GM12872 (cell line): ENCODE data around the gene ACOT7.

Source experiments
- TF ChIP-seq, protein P1 (sequence below): IDR thresholded peaks from 3 replicates; pipeline ENCODE4 v1.5.1; 2011; ENCODE audit warnings: low read depth, mild to moderate bottlenecking, low read length, moderate library complexity; ENCODE audit not compliant: insufficient read depth

The ACOT7 gene

DNA sequence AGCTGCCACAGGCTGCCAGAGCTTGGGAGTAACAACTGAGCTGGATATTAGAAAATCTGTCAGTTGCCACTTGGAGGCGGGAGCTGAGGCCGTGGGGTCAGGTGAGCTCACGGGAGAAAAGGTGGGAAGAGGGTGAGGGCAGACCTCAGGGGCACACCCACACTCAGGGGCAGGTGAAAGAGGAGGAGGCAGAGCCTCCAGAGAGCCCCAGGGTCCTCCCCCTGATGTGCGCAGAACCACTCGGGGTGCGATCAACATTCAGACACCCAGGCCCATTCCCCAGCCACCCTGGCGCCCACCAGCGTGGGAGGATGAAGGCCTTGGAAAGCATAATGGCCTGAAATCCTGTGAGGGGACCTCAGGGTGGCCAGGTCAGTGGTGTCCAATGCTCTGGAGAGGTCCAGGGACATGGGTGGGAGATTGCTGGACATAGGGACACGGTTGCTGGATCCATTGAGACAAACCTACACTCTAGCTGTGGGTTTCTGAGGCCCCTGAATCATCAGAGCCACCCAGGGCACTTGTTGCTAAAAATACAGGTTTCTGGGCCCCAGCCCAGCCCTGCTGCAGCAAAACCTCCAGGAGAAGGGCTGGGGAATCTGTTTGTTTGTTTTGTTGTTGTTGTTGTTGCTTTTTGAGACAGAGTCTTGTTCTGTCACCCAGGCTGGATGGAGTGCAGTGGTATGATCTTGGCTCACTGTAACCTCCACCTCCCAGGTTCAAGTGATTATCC lies 83.3 kb downstream of the ACOT7 start:
- TF ChIP-seq, protein P1, sequence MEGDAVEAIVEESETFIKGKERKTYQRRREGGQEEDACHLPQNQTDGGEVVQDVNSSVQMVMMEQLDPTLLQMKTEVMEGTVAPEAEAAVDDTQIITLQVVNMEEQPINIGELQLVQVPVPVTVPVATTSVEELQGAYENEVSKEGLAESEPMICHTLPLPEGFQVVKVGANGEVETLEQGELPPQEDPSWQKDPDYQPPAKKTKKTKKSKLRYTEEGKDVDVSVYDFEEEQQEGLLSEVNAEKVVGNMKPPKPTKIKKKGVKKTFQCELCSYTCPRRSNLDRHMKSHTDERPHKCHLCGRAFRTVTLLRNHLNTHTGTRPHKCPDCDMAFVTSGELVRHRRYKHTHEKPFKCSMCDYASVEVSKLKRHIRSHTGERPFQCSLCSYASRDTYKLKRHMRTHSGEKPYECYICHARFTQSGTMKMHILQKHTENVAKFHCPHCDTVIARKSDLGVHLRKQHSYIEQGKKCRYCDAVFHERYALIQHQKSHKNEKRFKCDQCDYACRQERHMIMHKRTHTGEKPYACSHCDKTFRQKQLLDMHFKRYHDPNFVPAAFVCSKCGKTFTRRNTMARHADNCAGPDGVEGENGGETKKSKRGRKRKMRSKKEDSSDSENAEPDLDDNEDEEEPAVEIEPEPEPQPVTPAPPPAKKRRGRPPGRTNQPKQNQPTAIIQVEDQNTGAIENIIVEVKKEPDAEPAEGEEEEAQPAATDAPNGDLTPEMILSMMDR, result no peak

DNA sequence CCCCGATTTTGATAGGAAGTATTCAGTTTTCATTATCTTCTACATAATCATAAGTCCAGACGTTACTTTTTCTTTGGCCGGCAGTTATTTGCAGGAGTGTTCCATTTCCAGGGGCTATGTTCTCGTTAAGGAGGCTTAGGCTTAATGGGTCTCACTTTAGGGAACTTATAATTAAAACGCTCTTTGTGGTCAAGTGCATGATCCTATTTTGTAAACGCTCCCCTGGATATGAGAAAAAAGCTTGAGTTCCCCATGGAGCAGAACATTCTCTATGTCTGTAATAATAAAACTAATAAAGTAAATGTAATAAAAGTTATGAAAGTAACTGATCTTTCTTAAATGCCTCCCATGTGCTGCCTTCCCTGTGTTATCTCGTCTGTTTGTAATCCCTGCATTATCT lies 84.0 kb downstream of the ACOT7 start:
- TF ChIP-seq, protein P1, result no peak

DNA sequence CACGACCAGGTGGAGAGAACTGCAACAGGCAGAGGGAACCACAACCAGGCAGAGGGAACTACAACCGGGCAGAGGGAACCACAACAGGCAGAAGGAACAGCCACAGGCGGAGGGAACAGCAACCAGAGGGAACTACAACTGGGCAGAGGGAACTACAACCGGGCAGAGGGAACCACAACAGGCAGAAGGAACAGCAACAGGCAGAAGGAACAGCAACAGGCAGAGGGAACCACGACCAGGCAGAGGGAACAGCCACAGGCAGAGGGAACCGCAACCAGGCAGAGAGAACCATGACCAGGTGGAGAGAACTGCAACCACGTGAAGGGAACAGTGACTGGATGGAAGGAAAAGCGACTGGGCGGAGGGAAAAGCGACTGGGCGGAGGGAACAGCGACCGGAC lies 85.1 kb downstream of the ACOT7 start:
- TF ChIP-seq, protein P1, result no peak

DNA sequence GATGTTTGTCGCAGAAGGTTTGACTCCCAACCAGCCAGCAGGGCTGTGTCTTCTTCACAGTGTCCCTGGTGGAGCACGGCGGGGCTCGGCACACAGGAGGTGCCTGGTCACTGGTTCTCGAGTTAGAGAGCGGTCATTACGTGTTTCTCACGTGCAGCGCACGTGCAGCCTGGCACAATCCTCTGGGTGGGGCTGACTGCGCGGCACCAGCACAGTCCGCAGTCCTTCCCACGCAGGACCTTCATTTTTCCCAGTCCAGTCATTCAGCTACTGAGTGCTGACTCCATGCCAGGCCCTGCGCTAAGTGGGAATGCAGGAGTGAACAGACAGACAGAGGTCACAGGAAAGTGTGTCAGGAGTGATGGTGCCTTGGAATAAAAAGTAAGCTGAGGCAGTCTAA lies 86.5 kb downstream of the ACOT7 start:
- TF ChIP-seq, protein P1, result no peak

DNA sequence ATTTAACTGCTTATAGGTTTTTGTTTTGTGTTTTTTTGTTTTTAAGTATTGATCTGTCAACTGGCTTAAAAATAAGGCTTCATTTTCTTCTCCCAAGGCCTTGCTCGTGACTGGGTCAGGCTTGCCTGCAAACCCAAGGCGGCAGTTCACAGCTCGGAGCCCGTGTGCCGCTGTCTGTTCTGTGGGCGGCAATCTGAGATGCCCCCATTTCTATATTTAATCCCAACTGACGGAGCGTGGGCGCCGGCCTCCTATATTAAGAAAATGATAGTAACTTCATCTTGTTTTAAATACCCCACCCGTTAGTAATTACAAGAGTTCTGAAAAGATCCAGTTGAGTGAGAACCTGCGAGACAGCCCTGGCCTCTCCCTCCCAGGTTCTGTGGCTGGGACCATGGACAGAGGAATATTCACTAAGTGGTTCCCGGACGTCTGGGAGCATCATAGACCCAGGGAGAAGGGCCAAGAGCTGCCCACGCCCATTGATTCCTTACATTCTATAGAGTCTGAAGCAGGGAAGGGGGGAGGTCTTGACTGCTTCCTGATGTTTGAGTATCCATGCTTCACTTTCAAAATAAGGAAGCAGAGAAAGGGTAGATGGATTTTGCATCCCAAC lies 90.1 kb downstream of the ACOT7 start:
- TF ChIP-seq, protein P1, result no peak

DNA sequence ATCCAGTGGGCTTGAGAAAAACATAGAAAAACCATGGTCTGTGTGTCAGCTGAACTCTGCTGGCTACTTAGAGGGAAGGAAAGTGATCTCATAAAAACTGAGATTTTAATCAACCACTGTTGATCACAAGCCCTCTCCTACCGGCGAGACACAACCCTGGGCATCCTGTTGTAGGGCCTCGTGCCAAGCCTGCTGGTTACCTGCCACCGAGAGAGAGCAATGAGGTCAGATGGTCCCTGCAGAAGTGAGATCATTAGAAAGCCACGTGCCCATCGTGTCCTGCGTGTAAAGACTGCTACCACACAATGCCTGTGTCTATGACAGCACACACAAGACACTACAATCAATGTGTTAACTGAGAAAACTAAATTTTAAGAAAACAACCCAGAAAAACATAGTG lies 91.0 kb downstream of the ACOT7 start:
- TF ChIP-seq, protein P1, result no peak

DNA sequence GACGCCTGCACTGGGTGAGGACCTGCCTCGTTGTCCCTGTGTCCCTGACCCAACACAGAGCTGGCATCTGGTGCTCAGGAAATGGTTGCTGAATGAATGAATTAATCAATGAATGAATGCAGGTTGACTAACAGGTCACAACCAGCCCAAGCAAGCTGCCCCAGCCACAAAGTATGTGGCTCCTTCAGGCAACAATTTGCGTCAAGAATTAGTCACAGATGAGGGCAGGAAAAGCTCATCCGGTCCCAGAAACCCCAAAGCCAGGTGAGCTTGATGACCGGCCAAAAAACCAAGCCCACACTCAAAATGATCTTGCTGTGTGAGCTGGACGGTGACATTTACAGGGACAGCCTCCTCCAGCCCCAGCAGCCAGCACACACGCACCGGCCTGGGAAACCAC lies 92.0 kb downstream of the ACOT7 start:
- TF ChIP-seq, protein P1, result no peak
